ENCODE results near the gene CCDC201.

CCDC201 gene

DNA sequence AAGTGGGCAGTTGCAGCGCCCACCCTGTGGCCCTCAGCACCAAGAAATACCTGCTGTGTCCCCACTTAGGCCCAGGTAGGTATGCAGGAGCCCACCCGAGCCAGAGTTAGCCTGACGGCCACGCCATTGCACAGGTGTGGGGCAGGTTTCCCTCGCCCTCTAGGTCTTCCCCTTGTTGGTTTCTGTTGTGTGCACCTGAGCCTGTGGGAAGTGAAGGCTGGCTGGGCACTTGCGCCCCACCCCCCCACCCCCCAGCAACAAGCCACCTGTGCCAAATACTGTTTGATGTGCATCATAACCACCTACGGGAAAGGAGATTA is at the start of gene CCDC201:
CCDC201 (minus strand) TSS at position 48 of the 320 bp plus-strand sequence. CDS start 75 bp downstream, outside the sequence.
- TF ChIP-seq, protein P1, sequence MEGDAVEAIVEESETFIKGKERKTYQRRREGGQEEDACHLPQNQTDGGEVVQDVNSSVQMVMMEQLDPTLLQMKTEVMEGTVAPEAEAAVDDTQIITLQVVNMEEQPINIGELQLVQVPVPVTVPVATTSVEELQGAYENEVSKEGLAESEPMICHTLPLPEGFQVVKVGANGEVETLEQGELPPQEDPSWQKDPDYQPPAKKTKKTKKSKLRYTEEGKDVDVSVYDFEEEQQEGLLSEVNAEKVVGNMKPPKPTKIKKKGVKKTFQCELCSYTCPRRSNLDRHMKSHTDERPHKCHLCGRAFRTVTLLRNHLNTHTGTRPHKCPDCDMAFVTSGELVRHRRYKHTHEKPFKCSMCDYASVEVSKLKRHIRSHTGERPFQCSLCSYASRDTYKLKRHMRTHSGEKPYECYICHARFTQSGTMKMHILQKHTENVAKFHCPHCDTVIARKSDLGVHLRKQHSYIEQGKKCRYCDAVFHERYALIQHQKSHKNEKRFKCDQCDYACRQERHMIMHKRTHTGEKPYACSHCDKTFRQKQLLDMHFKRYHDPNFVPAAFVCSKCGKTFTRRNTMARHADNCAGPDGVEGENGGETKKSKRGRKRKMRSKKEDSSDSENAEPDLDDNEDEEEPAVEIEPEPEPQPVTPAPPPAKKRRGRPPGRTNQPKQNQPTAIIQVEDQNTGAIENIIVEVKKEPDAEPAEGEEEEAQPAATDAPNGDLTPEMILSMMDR (IDR thresholded peaks at IDR 0.05; ENCODE audit: low read depth, low read length, missing control alignments) = no peak
- in situ Hi-C loops (cut with HindIII; ENCODE audit: low sequenced_read_pairs) = no loop called here
- no peak for DNase-seq (ENCODE audit: low read depth)
- H3K4me3 ChIP-seq (ENCODE audit: low read depth, low read length) = no peak within 1 kb of the TSS

GRCh38 chr7:45921699-45922519 is 49.0 kb upstream of the CCDC201 start:
- TF ChIP-seq, protein P1 (IDR thresholded peaks at IDR 0.05; ENCODE audit: low read depth, low read length, missing control alignments) = peak; percentile 98
- in situ Hi-C loops (cut with HindIII; ENCODE audit: low sequenced_read_pairs) = no loop called here
- H3K4me3 ChIP-seq (ENCODE audit: low read depth, low read length) = peak overlapping the region; percentile 57
- DNase-seq (ENCODE audit: low read depth) = peak; percentile 56

GRCh38 chr7:45921381-45921698 is 48.5 kb upstream of the CCDC201 start:
- no peak for DNase-seq (ENCODE audit: low read depth)
- TF ChIP-seq, protein P1 (IDR thresholded peaks at IDR 0.05; ENCODE audit: low read depth, low read length, missing control alignments) = no peak
- H3K4me3 ChIP-seq (ENCODE audit: low read depth, low read length) = peak overlapping the region; percentile 57
- in situ Hi-C loops (cut with HindIII; ENCODE audit: low sequenced_read_pairs) = no loop called here

DNA sequence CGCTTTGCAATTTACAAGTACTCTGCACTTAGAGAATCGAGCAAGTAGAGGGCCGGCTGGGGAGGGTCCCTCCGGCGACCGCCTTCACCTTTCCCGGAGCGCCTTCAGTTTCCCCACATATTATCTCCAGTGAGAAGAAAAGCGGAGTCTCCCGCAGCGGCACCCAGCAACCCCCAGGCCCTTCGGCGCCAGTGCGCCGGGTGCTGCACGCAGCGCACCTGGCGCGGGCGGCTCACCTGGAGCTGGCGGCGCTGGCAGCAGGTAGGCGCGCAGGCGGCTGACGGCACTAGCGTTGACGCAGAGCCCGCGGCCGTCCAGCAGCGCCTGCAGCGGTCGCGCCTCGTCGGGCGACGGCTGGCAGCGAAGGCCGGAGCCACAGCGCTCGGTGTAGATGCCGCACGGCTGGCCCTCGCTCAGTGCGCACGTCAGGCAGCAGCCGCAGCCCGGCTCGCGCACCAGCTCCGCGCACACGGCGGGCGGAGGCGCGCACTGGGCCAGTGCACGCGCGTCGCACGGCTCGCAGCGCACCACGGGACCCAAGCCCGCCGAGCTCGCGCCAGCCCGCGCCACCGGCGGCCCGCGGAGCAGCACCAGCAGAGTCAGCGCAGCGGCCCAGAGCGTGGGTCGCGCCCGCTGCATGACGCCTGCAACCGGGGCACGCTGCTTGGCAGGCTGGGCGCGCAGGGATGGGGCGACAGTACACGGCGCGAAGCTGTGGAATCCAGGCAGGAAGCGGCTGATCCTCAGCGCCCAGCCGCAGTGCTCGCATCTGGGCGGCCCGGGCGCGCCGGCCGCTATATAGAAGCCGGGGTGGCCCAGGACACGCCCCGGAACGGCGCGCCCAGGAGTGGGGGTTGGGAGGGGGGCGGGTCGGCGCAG is 47.9 kb upstream of the CCDC201 start, which contains the start of gene IGFBP3:
IGFBP3 (minus strand) TSS at position 771 of the 879 bp plus-strand sequence; CDS start at position 639, 132 bp downstream.
- DNase-seq (ENCODE audit: low read depth) = peak; percentile 26
- in situ Hi-C loops (cut with HindIII; ENCODE audit: low sequenced_read_pairs) = no loop called here
- TF ChIP-seq, protein P1 (IDR thresholded peaks at IDR 0.05; ENCODE audit: low read depth, low read length, missing control alignments) = no peak
- peak within 1 kb of the TSS; percentile 57 for H3K4me3 ChIP-seq (ENCODE audit: low read depth, low read length)

- DNase-seq (ENCODE audit: low read depth) = no peak
- in situ Hi-C loops (cut with HindIII; ENCODE audit: low sequenced_read_pairs) = no loop called here
- peak overlapping the region; percentile 57 for H3K4me3 ChIP-seq (ENCODE audit: low read depth, low read length)
- TF ChIP-seq, protein P1 (IDR thresholded peaks at IDR 0.05; ENCODE audit: low read depth, low read length, missing control alignments) = no peak
Measured at GRCh38 chr7:45919993-45920459, 47.1 kb upstream of the CCDC201 start.

DNA sequence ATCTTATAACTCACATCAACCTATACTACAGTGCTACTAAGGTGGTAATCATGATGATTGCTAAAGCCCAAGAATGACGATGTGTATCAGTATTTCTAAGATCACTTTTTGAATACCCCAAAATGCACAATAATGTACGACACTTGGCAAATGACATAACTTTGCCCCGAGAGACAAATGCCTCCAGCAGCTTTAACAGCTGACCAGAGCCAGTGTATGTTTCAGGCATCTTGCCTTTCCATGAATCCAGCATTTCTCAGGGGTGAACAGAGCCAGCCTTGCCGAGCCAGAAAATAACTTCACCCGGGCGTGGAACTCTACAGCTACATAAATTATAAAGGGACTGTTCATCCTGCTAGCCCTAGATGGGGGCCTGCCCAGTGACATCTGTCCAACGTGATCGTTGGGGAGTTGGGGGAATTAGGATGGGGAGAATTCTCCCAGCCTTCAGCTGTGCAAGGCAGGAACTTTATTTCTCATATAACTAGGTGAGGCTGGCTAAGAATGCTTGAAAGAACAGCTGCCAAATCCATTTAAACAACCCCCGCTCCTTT is 46.4 kb upstream of the CCDC201 start:
- in situ Hi-C loops (cut with HindIII; ENCODE audit: low sequenced_read_pairs) = no loop called here
- DNase-seq (ENCODE audit: low read depth) = no peak
- peak overlapping the region; percentile 57 for H3K4me3 ChIP-seq (ENCODE audit: low read depth, low read length)
- TF ChIP-seq, protein P1 (IDR thresholded peaks at IDR 0.05; ENCODE audit: low read depth, low read length, missing control alignments) = no peak
